Activated T-cell treated with anti-CD3 and anti-CD28 coated beads, Interleukin-2, amount 50 U/mL, for 72 hours (primary cell): ENCODE measurements around the gene SLPI. TPM values are rescaled to one million over a fixed set of nuclear protein-coding genes. Genes with fewer than 3 reads are reported as not detected.
A peak's percentile ranks its signal among the peaks of the same experiment; 100 is the strongest.

Experiments
- ATAC-seq, 2 donors: fragments of 150-1000 bp; cut with Tn5 transposase; replicated peaks in 1 of 2; 2 replicates each; pipeline ENCODE4 v1.10.0; 2021; ENCODE audit warnings: moderate library complexity in 2 of 2, mild to moderate bottlenecking in 1 of 2
- DNase-seq, 2 donors: peaks; one replicate each; pipeline ENCODE4 v3.0.0; 2021 to 2022; ENCODE audit warnings: mixed read lengths in 1 of 2
- H3K27ac Mint-ChIP-seq: one replicate; pipeline ENCODE4 v1.8.0; 2022; ENCODE audit warnings: mild to moderate bottlenecking, moderate library complexity, mixed read lengths
- H3K27me3 Mint-ChIP-seq: one replicate; pipeline ENCODE4 v1.8.0; 2022; ENCODE audit warnings: low read depth, mixed read lengths
- H3K36me3 Mint-ChIP-seq, 2 donors: one replicate each; pipeline ENCODE4 v1.8.0; 2022; ENCODE audit warnings: mixed read lengths in 2 of 2, mild to moderate bottlenecking in 1 of 2; ENCODE audit not compliant: insufficient read depth in 2 of 2
- H3K4me1 Mint-ChIP-seq: one replicate; pipeline ENCODE4 v1.8.0; 2022; ENCODE audit warnings: low read depth, mixed read lengths
- H3K4me3 Mint-ChIP-seq, 2 donors: one replicate each; pipeline ENCODE4 v1.8.0; 2022; ENCODE audit warnings: mild to moderate bottlenecking in 2 of 2, mixed read lengths in 2 of 2, moderate library complexity in 2 of 2
- H3K9me3 Mint-ChIP-seq, 2 donors: one replicate each; pipeline ENCODE4 v1.8.0; 2022; ENCODE audit warnings: mixed read lengths in 2 of 2
- total RNA-seq, 2 donors: library from RNA; stranded (reverse); gene quantifications; one replicate each; pipeline ENCODE4 v1.2.3, GENCODE V29; 2022

SLPI gene
- total RNA-seq, 2 donors from 2014 or later, result not detected

- Mint-ChIP-seq H3K27me3 (peaks cover 53% of the 10 kb centered on the region), H3K36me3 (peaks cover 0 to 1% of the 10 kb centered on the region in 2 donors), H3K27ac (no peak overlapping the region), H3K4me3 (no peak overlapping the region), H3K4me1 (no peaks in the 10 kb centered on the region), H3K9me3 (peaks cover 1 to 2% of the 10 kb centered on the region in 2 donors)
- peak; percentile 57 to 61 for ATAC-seq
- peak; percentile 66 to 74 for DNase-seq
These were observed 24.9 kb downstream of the SLPI start for GRCh38 chr20:45229264-45230056.

GRCh38 chr20:45226287-45226686, 28.1 kb downstream of the SLPI start:
- DNase-seq (no peak), ATAC-seq (no peak)
- Mint-ChIP-seq H3K4me3 (no peak overlapping the region), H3K27ac (no peak overlapping the region), H3K36me3 (no peaks in the 10 kb centered on the region), H3K27me3 (peaks cover 56% of the 10 kb centered on the region), H3K9me3 (no peaks in the 10 kb centered on the region), H3K4me1 (no peaks in the 10 kb centered on the region)

GRCh38 chr20:45223136-45223535, 31.2 kb downstream of the SLPI start:
- peaks cover 56% of the 10 kb centered on the region for H3K27me3 Mint-ChIP-seq

GRCh38 chr20:45221076-45221475, 33.3 kb downstream of the SLPI start, which contains the start of gene SEMG2:
Gene SEMG2, plus strand, starts transcription at chr20:45221373. Its CDS starts 17 bp downstream, at chr20:45221390.
- Mint-ChIP-seq H3K4me1 (no peaks in the 10 kb centered on the region), H3K27me3 (peaks cover 38% of the 10 kb centered on the region), H3K4me3 (no peak within 1 kb of the TSS), H3K27ac (no peak within 1 kb of the TSS), H3K9me3 (no peaks in the 10 kb centered on the region), H3K36me3 (no peaks in the 10 kb centered on the region)
- ATAC-seq (no peak), DNase-seq (no peak)

More at GRCh38 chr20:45223136-45223535, 31.2 kb downstream of the SLPI start:
- Mint-ChIP-seq H3K27ac (no peak overlapping the region), H3K9me3 (no peaks in the 10 kb centered on the region), H3K4me1 (no peaks in the 10 kb centered on the region), H3K4me3 (no peak overlapping the region), H3K36me3 (no peaks in the 10 kb centered on the region)
- DNase-seq (no peak), ATAC-seq (no peak)

GRCh38 chr20:45218636-45219035, 35.7 kb downstream of the SLPI start:
- Mint-ChIP-seq H3K36me3 (no peaks in the 10 kb centered on the region), H3K4me3 (no peak overlapping the region), H3K27me3 (peaks cover 44% of the 10 kb centered on the region), H3K27ac (no peak overlapping the region), H3K4me1 (no peaks in the 10 kb centered on the region), H3K9me3 (no peaks in the 10 kb centered on the region)
- ATAC-seq, result no peak
- no peak for DNase-seq

GRCh38 chr20:45218124-45218523, 36.2 kb downstream of the SLPI start:
- ATAC-seq, result no peak
- no peak for DNase-seq
- no peaks in the 10 kb centered on the region for H3K9me3 Mint-ChIP-seq
- H3K27ac Mint-ChIP-seq, result no peak overlapping the region
- no peaks in the 10 kb centered on the region for H3K36me3 Mint-ChIP-seq
- H3K4me3 Mint-ChIP-seq, result no peak overlapping the region
- peaks cover 49% of the 10 kb centered on the region for H3K27me3 Mint-ChIP-seq
- H3K4me1 Mint-ChIP-seq, result no peaks in the 10 kb centered on the region

- ATAC-seq (no peak), DNase-seq (no peak)
- H3K4me1 Mint-ChIP-seq, result no peaks in the 10 kb centered on the region
- no peaks in the 10 kb centered on the region for H3K9me3 Mint-ChIP-seq
- no peak overlapping the region for H3K4me3 Mint-ChIP-seq
- H3K27me3 Mint-ChIP-seq, result peaks cover 32% of the 10 kb centered on the region
- no peak overlapping the region for H3K27ac Mint-ChIP-seq
- no peaks in the 10 kb centered on the region for H3K36me3 Mint-ChIP-seq
These were observed 41.5 kb downstream of the SLPI start for GRCh38 chr20:45212836-45213235.

GRCh38 chr20:45211569-45212474, 42.5 kb downstream of the SLPI start:
- H3K36me3 Mint-ChIP-seq, result no peaks in the 10 kb centered on the region
- no peaks in the 10 kb centered on the region for H3K9me3 Mint-ChIP-seq
- no peak overlapping the region for H3K27ac Mint-ChIP-seq
- H3K4me1 Mint-ChIP-seq, result no peaks in the 10 kb centered on the region
- ATAC-seq (no peak), DNase-seq (no peak)
- peaks cover 42% of the 10 kb centered on the region for H3K27me3 Mint-ChIP-seq
- H3K4me3 Mint-ChIP-seq, result no peak overlapping the region

GRCh38 chr20:45209924-45210323, 44.4 kb downstream of the SLPI start:
- H3K4me1 Mint-ChIP-seq, result no peaks in the 10 kb centered on the region
- H3K36me3 Mint-ChIP-seq, result no peaks in the 10 kb centered on the region
- H3K4me3 Mint-ChIP-seq, result no peak overlapping the region
- no peak for ATAC-seq
- H3K9me3 Mint-ChIP-seq, result no peaks in the 10 kb centered on the region
- peaks cover 55% of the 10 kb centered on the region for H3K27me3 Mint-ChIP-seq
- DNase-seq, result no peak
- H3K27ac Mint-ChIP-seq, result no peak overlapping the region

- Mint-ChIP-seq H3K27me3 (peaks cover 46% of the 10 kb centered on the region), H3K27ac (no peak within 1 kb of the TSS)
These were observed 47.6 kb downstream of the SLPI start, which contains the start of gene SEMG1 for GRCh38 chr20:45206725-45207124. Gene SEMG1, plus strand, starts transcription at chr20:45207033. Its CDS starts 21 bp downstream, at chr20:45207054.

More at GRCh38 chr20:45206725-45207124, 47.6 kb downstream of the SLPI start, which contains the start of gene SEMG1:
- DNase-seq (no peak), ATAC-seq (no peak)
- Mint-ChIP-seq H3K4me1 (no peaks in the 10 kb centered on the region), H3K4me3 (no peak within 1 kb of the TSS), H3K9me3 (peaks cover 4% of the 10 kb centered on the region in 2 donors), H3K36me3 (no peaks in the 10 kb centered on the region)

Other genes with a start within 250 kb of the SLPI start
- gene KCNS1, start 153.4 kb downstream of the SLPI start, total RNA-seq, result under 1 TPM; 0.23 to 0.58 TPM
- 1 to 10 TPM in 1 of 2 donors, not detected in 1; 1.4 TPM for gene WFDC5, start 139.4 kb downstream of the SLPI start, total RNA-seq
- gene WFDC12, start 130.1 kb downstream of the SLPI start, total RNA-seq, result not detected
- not detected for gene PI3, start 79.7 kb downstream of the SLPI start, total RNA-seq
- not detected for gene SEMG1, start 47.5 kb downstream of the SLPI start, total RNA-seq
- gene SEMG2, start 33.2 kb downstream of the SLPI start, total RNA-seq, result not detected
- not detected for gene RBPJL, start 52.3 kb upstream of the SLPI start, total RNA-seq
- gene MATN4, start 53.7 kb upstream of the SLPI start, total RNA-seq, result 1 to 10 TPM; 3.5 to 5.1 TPM
- gene SDC4, start 93.9 kb upstream of the SLPI start, total RNA-seq, result 10 to 100 TPM; 37.7 to 51.1 TPM
- gene SYS1, start 108.6 kb upstream of the SLPI start, total RNA-seq, result 10 to 100 TPM; 35.4 to 38.8 TPM
- under 1 TPM; 0.67 to 0.83 TPM for gene TP53TG5, start 123.8 kb upstream of the SLPI start, total RNA-seq
- 10 to 100 TPM; 28.7 to 43.4 TPM for gene DBNDD2, start 153.7 kb upstream of the SLPI start, total RNA-seq
- gene PIGT, start 161.6 kb upstream of the SLPI start, total RNA-seq, result 10 to 100 TPM; 60.4 to 63.7 TPM
- 1 to 10 TPM; 1.2 to 1.8 TPM for gene WFDC2, start 215.2 kb upstream of the SLPI start, total RNA-seq